Measurements from ENCODE around the gene CT45A8.
"Not testable (repeated sequence)": the region's sequence is repeated elsewhere in the genome, so short reads cannot be mapped to it uniquely, and the experiment has no call there.

GRCh38 chrX:135802687-135803086 lies 51.7 kb downstream of the CT45A8 start, which contains the start of gene CT45A6:
- TF ChIP-seq, protein P1, sequence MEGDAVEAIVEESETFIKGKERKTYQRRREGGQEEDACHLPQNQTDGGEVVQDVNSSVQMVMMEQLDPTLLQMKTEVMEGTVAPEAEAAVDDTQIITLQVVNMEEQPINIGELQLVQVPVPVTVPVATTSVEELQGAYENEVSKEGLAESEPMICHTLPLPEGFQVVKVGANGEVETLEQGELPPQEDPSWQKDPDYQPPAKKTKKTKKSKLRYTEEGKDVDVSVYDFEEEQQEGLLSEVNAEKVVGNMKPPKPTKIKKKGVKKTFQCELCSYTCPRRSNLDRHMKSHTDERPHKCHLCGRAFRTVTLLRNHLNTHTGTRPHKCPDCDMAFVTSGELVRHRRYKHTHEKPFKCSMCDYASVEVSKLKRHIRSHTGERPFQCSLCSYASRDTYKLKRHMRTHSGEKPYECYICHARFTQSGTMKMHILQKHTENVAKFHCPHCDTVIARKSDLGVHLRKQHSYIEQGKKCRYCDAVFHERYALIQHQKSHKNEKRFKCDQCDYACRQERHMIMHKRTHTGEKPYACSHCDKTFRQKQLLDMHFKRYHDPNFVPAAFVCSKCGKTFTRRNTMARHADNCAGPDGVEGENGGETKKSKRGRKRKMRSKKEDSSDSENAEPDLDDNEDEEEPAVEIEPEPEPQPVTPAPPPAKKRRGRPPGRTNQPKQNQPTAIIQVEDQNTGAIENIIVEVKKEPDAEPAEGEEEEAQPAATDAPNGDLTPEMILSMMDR (IDR thresholded peaks at IDR 0.05): not testable (repeated sequence)
- not testable (repeated sequence) for TF ChIP-seq EZH2, EZH2phosphoT487 (IDR thresholded peaks at IDR 0.05)

Data from neural progenitor cell (in vitro differentiated cells).